ENCODE data around the gene HOXA4.

Gene HOXA4

DNA sequence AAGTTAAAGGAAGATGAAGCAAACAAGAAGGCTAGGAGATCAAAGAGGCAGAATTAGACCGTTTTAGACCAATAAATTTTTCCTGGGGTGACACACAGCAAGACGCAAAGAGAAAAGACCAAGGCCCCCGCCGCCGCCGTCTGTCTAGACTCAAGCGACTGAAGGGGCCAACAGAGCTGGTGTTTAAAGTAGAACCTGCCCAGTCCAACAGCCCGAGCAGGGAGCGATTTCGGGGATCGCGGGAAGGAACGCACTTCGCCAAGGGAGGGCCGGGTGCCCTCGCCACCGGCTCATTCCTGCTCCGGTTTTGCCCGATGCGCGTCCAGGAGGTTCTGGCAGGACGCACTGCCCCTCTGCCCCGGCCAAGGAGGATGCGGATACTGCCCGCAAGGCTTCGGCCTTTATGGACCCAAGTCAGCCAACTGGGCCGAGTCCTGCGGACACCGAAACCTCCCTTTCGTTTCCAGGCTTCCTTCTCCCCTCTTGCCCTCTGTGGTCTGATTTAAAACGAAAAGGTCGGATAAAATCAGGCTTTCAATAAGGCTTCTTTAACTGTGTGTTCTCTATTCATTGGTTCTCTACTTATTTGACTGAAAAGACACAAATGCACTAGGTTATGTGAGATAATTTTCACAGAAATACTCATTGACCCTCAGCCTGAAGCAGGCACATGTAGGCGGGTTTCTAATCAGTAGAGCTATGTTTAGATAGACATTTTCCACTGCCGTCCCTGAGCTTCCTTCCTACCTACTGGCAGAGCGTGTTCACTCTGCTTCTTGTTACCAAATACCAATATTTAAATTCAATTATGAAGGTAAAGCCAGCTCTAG lies 28.1 kb upstream of the HOXA4 start:
- no peak overlapping the region for H3K14ac ChIP-seq (ENCODE audit: low read length)
- no peak overlapping the region for H2BK12ac ChIP-seq (ENCODE audit: low read length)
- no peak overlapping the region for H2AK5ac ChIP-seq (ENCODE audit: low read depth, low read length)
- H3K27ac ChIP-seq (replicated peaks; ENCODE audit: low read length) = no peak overlapping the region
- H3K4me3 ChIP-seq (ENCODE audit: low read length in 2 of 2) = no peak overlapping the region
- peaks cover 2% of the 10 kb centered on the region for H3K79me1 ChIP-seq (ENCODE audit: low read depth, low read length)
- H4K91ac ChIP-seq (ENCODE audit: low read depth, low read length, poor library complexity) = no peak overlapping the region
- peaks cover 25 to 35% of the 10 kb centered on the region in 2 donors for H3K9me3 ChIP-seq (replicated peaks in 1 of 2; ENCODE audit: control insufficient read depth in 2 of 2, insufficient read depth in 1 of 2, low read depth in 1 of 2, low read length in 2 of 2)
- H2BK5ac ChIP-seq (ENCODE audit: low read length) = no peak overlapping the region
- H3K36me3 ChIP-seq (replicated peaks in 1 of 2; ENCODE audit: control insufficient read depth in 2 of 2, insufficient read depth in 2 of 2, low read length in 2 of 2) = no peaks in the 10 kb centered on the region
- WGBS, 2 donors (ENCODE audit: extremely low coverage in 2 of 2, insufficient read length in 2 of 2, insufficient replicate concordance in 1 of 2) = no CpG with 5 or more reads among the region's 35 CpGs
- H3K4me2 ChIP-seq (ENCODE audit: insufficient read depth, low read length, poor library complexity, severe bottlenecking) = no peak overlapping the region
- H3K9ac ChIP-seq (ENCODE audit: low read depth, low read length, poor library complexity) = no peak overlapping the region
- no peak overlapping the region for H4K8ac ChIP-seq (ENCODE audit: low read depth, low read length)
- H3K27me3 ChIP-seq (ENCODE audit: control insufficient read depth in 3 of 3, insufficient read depth in 3 of 3, low read depth in 1 of 3, low read length in 3 of 3) = peaks cover 73 to 97% (median 94%) of the 10 kb centered on the region in 3 experiments
- no peak overlapping the region for H2AFZ ChIP-seq (ENCODE audit: low read length)
- H2BK120ac ChIP-seq (ENCODE audit: low read depth, low read length) = no peak overlapping the region
- H2BK15ac ChIP-seq (ENCODE audit: low read length) = no peak overlapping the region
- peak overlapping the region; percentile 78 for H3K23ac ChIP-seq (ENCODE audit: low read depth, low read length, poor library complexity)
- H3K18ac ChIP-seq (ENCODE audit: low read length) = no peak overlapping the region
- H3K4me1 ChIP-seq (ENCODE audit: control insufficient read depth in 2 of 2, insufficient read depth in 1 of 2, low read depth in 1 of 2, low read length in 2 of 2) = no peaks in the 10 kb centered on the region
- H3K4ac ChIP-seq (ENCODE audit: low read length) = no peak overlapping the region
- DNase-seq (ENCODE audit: low spot score) = no peak

GRCh38 chr7:27157702-27158431 lies 27.3 kb upstream of the HOXA4 start:
- H3K23ac ChIP-seq (ENCODE audit: low read depth, low read length, poor library complexity) = no peak overlapping the region
- H3K4me1 ChIP-seq (ENCODE audit: control insufficient read depth in 2 of 2, insufficient read depth in 1 of 2, low read depth in 1 of 2, low read length in 2 of 2) = no peaks in the 10 kb centered on the region
- no peak overlapping the region for H2BK5ac ChIP-seq (ENCODE audit: low read length)
- H2BK120ac ChIP-seq (ENCODE audit: low read depth, low read length) = no peak overlapping the region
- no peak overlapping the region for H3K4me3 ChIP-seq (ENCODE audit: low read length in 2 of 2)
- no peak overlapping the region for H4K8ac ChIP-seq (ENCODE audit: low read depth, low read length)
- WGBS, 2 donors (ENCODE audit: extremely low coverage in 2 of 2, insufficient read length in 2 of 2, insufficient replicate concordance in 1 of 2) = no CpG with 5 or more reads among the region's 30 CpGs
- no peak overlapping the region for H2BK12ac ChIP-seq (ENCODE audit: low read length)
- H3K9ac ChIP-seq (ENCODE audit: low read depth, low read length, poor library complexity) = no peak overlapping the region
- peaks cover 25 to 37% of the 10 kb centered on the region in 2 donors for H3K9me3 ChIP-seq (replicated peaks in 1 of 2; ENCODE audit: control insufficient read depth in 2 of 2, insufficient read depth in 1 of 2, low read depth in 1 of 2, low read length in 2 of 2)
- no peak for DNase-seq (ENCODE audit: low spot score)
- H2AFZ ChIP-seq (ENCODE audit: low read length) = no peak overlapping the region
- H3K4ac ChIP-seq (ENCODE audit: low read length) = no peak overlapping the region
- H3K14ac ChIP-seq (ENCODE audit: low read length) = no peak overlapping the region
- no peak overlapping the region for H4K91ac ChIP-seq (ENCODE audit: low read depth, low read length, poor library complexity)
- no peak overlapping the region for H3K4me2 ChIP-seq (ENCODE audit: insufficient read depth, low read length, poor library complexity, severe bottlenecking)
- H3K18ac ChIP-seq (ENCODE audit: low read length) = no peak overlapping the region
- H3K27ac ChIP-seq (replicated peaks; ENCODE audit: low read length) = no peak overlapping the region
- no peaks in the 10 kb centered on the region for H3K36me3 ChIP-seq (replicated peaks in 1 of 2; ENCODE audit: control insufficient read depth in 2 of 2, insufficient read depth in 2 of 2, low read length in 2 of 2)
- H2BK15ac ChIP-seq (ENCODE audit: low read length) = no peak overlapping the region
- H2AK5ac ChIP-seq (ENCODE audit: low read depth, low read length) = no peak overlapping the region
- H3K79me1 ChIP-seq (ENCODE audit: low read depth, low read length) = peaks cover 2% of the 10 kb centered on the region
- peaks cover 75 to 97% (median 94%) of the 10 kb centered on the region in 3 experiments for H3K27me3 ChIP-seq (ENCODE audit: control insufficient read depth in 3 of 3, insufficient read depth in 3 of 3, low read depth in 1 of 3, low read length in 3 of 3)

GRCh38 chr7:27156916-27157701 lies 26.6 kb upstream of the HOXA4 start:
- Histone ChIP-seq H2BK5ac (ENCODE audit: low read length) (no peak overlapping the region), H3K4me3 (ENCODE audit: low read length in 2 of 2) (no peak overlapping the region), H2BK15ac (ENCODE audit: low read length) (no peak overlapping the region), H3K27ac (replicated peaks; ENCODE audit: low read length) (no peak overlapping the region), H3K14ac (ENCODE audit: low read length) (no peak overlapping the region), H3K18ac (ENCODE audit: low read length) (no peak overlapping the region), H2AFZ (ENCODE audit: low read length) (peak overlapping the region; percentile 79), H3K9ac (ENCODE audit: low read depth, low read length, poor library complexity) (no peak overlapping the region), H3K4me1 (ENCODE audit: control insufficient read depth in 2 of 2, insufficient read depth in 1 of 2, low read depth in 1 of 2, low read length in 2 of 2) (no peaks in the 10 kb centered on the region), H4K91ac (ENCODE audit: low read depth, low read length, poor library complexity) (no peak overlapping the region), H4K8ac (ENCODE audit: low read depth, low read length) (no peak overlapping the region), H3K36me3 (replicated peaks in 1 of 2; ENCODE audit: control insufficient read depth in 2 of 2, insufficient read depth in 2 of 2, low read length in 2 of 2) (no peaks in the 10 kb centered on the region), H3K9me3 (replicated peaks in 1 of 2; ENCODE audit: control insufficient read depth in 2 of 2, insufficient read depth in 1 of 2, low read depth in 1 of 2, low read length in 2 of 2) (peaks cover 25 to 38% of the 10 kb centered on the region in 2 donors), H3K4ac (ENCODE audit: low read length) (no peak overlapping the region), H2BK120ac (ENCODE audit: low read depth, low read length) (no peak overlapping the region), H3K23ac (ENCODE audit: low read depth, low read length, poor library complexity) (no peak overlapping the region), H3K27me3 (ENCODE audit: control insufficient read depth in 3 of 3, insufficient read depth in 3 of 3, low read depth in 1 of 3, low read length in 3 of 3) (peaks cover 80 to 98% (median 94%) of the 10 kb centered on the region in 3 experiments), H2AK5ac (ENCODE audit: low read depth, low read length) (no peak overlapping the region), H2BK12ac (ENCODE audit: low read length) (no peak overlapping the region), H3K4me2 (ENCODE audit: insufficient read depth, low read length, poor library complexity, severe bottlenecking) (no peak overlapping the region), H3K79me1 (ENCODE audit: low read depth, low read length) (peaks cover 2% of the 10 kb centered on the region)
- no CpG with 5 or more reads among the region's 30 CpGs for WGBS, 2 donors (ENCODE audit: extremely low coverage in 2 of 2, insufficient read length in 2 of 2, insufficient replicate concordance in 1 of 2)
- no peak for DNase-seq (ENCODE audit: low spot score)

Data from neuronal stem cell (in vitro differentiated cells).